CD4-positive, alpha-beta memory T cell (primary cell): Measurements from ENCODE around the gene STK11. TPM values are rescaled to one million over a fixed set of nuclear protein-coding genes. Genes with fewer than 3 reads are reported as not detected.

Experiments
- CTCF ChIA-PET: fragments of 350-600 bp; sonication (Branson Sonifier 250); formaldehyde crosslinking; loops from one replicate; lab custom pipeline; 2021; ENCODE audit warnings: inconsistent platforms; ENCODE audit not compliant: partially characterized antibody; lab: Charles Lee
- POLR2A ChIA-PET: fragments of 350-600 bp; sonication (Branson Sonifier 250); formaldehyde crosslinking; loops from one replicate; lab custom pipeline; 2021; ENCODE audit not compliant: partially characterized antibody; lab: Charles Lee
- DNase-seq, 5 donors: peaks; one replicate each; pipeline versions ENCODE4 v3.0.0 to v3.0.0-alpha.2; 2020 to 2022; ENCODE audit warnings: mixed read lengths in 1 of 5
- H3K27ac ChIP-seq: one replicate; pipeline ENCODE4 v1.7.0; 2013; ENCODE audit warnings: low read depth, low read length
- H3K27me3 ChIP-seq: 2 replicates; pipeline ENCODE4 v1.7.0; 2013; ENCODE audit warnings: mild to moderate bottlenecking, low read length, moderate library complexity; ENCODE audit not compliant: insufficient read depth
- H3K36me3 ChIP-seq: 2 replicates; pipeline ENCODE4 v1.7.0; 2013; ENCODE audit warnings: mild to moderate bottlenecking, low read length, moderate library complexity; ENCODE audit not compliant: insufficient read depth
- H3K4me1 ChIP-seq: 2 replicates; pipeline ENCODE4 v1.7.0; 2013; ENCODE audit warnings: mild to moderate bottlenecking, low read length, moderate library complexity; ENCODE audit not compliant: insufficient read depth
- H3K4me3 ChIP-seq, 2 donors: one replicate each; pipeline ENCODE4 v1.7.0; 2013; ENCODE audit warnings: low read length in 2 of 2, mild to moderate bottlenecking in 1 of 2
- H3K9me3 ChIP-seq, 2 donors: one replicate each; pipeline ENCODE4 v1.7.0; 2013; ENCODE audit warnings: low read length in 2 of 2, control low read depth in 1 of 2; ENCODE audit not compliant: control insufficient read depth in 1 of 2
- H3K27ac Mint-ChIP-seq, 7 donors: one replicate each; pipeline ENCODE4 v1.8.0; 2020 to 2021; ENCODE audit warnings: mixed read lengths in 7 of 7, mild to moderate bottlenecking in 6 of 7, inconsistent platforms in 3 of 7, moderate library complexity in 3 of 7
- H3K27me3 Mint-ChIP-seq, 2 donors: one replicate each; pipeline ENCODE4 v1.8.0; 2020 to 2021; ENCODE audit warnings: mixed read lengths in 2 of 2
- H3K36me3 Mint-ChIP-seq, 2 donors: one replicate each; pipeline ENCODE4 v1.8.0; 2020 to 2021; ENCODE audit warnings: mixed read lengths in 2 of 2, inconsistent platforms in 1 of 2, mild to moderate bottlenecking in 1 of 2
- H3K4me1 Mint-ChIP-seq, 4 donors: one replicate each; pipeline ENCODE4 v1.8.0; 2020 to 2021; ENCODE audit warnings: mixed read lengths in 4 of 4, mild to moderate bottlenecking in 1 of 4
- H3K4me3 Mint-ChIP-seq, 8 donors: one replicate each; pipeline ENCODE4 v1.8.0; 2020 to 2021; ENCODE audit warnings: mixed read lengths in 8 of 8, mild to moderate bottlenecking in 7 of 8, moderate library complexity in 6 of 8, inconsistent platforms in 3 of 8
- H3K9me3 Mint-ChIP-seq, 8 donors: one replicate each; pipeline ENCODE4 v1.8.0; 2020 to 2021; ENCODE audit warnings: mixed read lengths in 8 of 8, mild to moderate bottlenecking in 5 of 8, inconsistent platforms in 3 of 8, moderate library complexity in 1 of 8
- intact Hi-C: fragments of 100-400 bp; cut with micrococcal nuclease; formaldehyde crosslinking; loops from one replicate; pipeline ENCODE4 v1.15.1; 2023
- polyA plus RNA-seq, 2 donors: library from polyadenylated mRNA; unstranded; fragments of 300-500 nt; fragmentation: Illumina TruSeq; gene quantifications; one replicate each; pipeline ENCODE4 v1.2.3, GENCODE V29; 2021
- total RNA-seq, 2 experiments: library from RNA; stranded (reverse); gene quantifications; one replicate each; pipeline ENCODE4 v1.2.3, GENCODE V29; 2021

Gene STK11
- total and polyA plus RNA-seq, 4 experiments from 2014 or later = 11.0 to 114 (median 77.6) TPM

DNA sequence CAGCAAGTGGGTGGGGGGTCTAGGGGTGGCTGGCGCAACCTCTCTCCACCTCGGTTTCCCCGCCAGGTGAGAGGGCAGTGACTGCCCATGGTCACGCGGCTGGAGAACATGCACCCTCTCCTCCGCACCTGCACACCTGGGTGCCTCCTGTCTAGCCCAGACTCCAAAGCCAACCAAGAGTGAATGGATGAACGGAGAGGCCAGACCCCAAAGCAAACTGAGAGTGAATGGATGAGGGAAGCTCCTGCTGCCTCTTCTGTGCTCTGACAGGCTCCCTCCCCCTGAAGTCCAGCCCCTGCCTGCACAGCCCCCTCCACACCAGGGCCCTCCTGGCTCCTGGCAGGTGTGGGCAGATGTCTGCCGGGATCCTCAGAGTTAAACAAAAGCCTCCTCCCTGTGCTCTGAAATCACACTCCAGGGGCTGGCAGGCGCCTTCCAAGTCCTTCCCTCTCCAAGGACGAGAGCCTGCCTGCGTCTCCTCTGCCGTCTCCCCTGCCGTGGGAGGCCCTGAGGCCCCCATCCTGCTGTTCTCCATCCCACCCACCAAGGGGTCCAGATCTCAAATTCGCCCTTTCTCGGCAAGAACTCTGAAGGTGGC, 33.7 kb upstream of the STK11 start:
- DNase-seq = no peak
- no peaks in the 10 kb centered on the region for H3K27me3 ChIP-seq
- H3K9me3 Mint-ChIP-seq = peaks cover 0 to 3% (median 0%) of the 10 kb centered on the region in 8 donors
- POLR2A ChIA-PET = interaction anchor here (1.0 kb wide), 1 partner anchor 59 kb away, joined by 3 read pairs; no protein-coding TSS in a partner anchor
- H3K4me1 Mint-ChIP-seq = peaks cover 18 to 40% (median 27%) of the 10 kb centered on the region in 4 donors
- H3K4me3 Mint-ChIP-seq = peak overlapping the region; percentile 61 to 90 (median 76)
- intact Hi-C loops = loop anchor here (5.0 kb wide), 1 partner anchor 70 kb away; the partner anchor contains the start of gene GPX4
- no peaks in the 10 kb centered on the region for H3K36me3 ChIP-seq
- no peak overlapping the region for H3K4me3 ChIP-seq
- H3K9me3 ChIP-seq = no peaks in the 10 kb centered on the region
- peak overlapping the region in 6 of 7 donors; percentile 42 to 97 (median 82) for H3K27ac Mint-ChIP-seq
- H3K36me3 Mint-ChIP-seq = peaks cover 10 to 16% of the 10 kb centered on the region in 2 donors
- no peak overlapping the region for H3K27ac ChIP-seq
- CTCF ChIA-PET = no interaction called here
- no peaks in the 10 kb centered on the region for H3K27me3 Mint-ChIP-seq
- peaks cover 42% of the 10 kb centered on the region for H3K4me1 ChIP-seq

GRCh38 chr19:1172353-1173158, 33.0 kb upstream of the STK11 start:
- peak overlapping the region; percentile 87 to 93 (median 90) for H3K4me3 Mint-ChIP-seq
- intact Hi-C loops = loop anchor here (5.0 kb wide), 1 partner anchor 70 kb away; the partner anchor contains the start of gene GPX4
- DNase-seq = no peak

GRCh38 chr19:1173159-1173844, 32.3 kb upstream of the STK11 start:
- H3K27me3 ChIP-seq = no peaks in the 10 kb centered on the region
- H3K9me3 ChIP-seq = no peaks in the 10 kb centered on the region
- H3K27ac Mint-ChIP-seq = peak overlapping the region; percentile 79 to 97 (median 94)
- ChIA-PET CTCF (no interaction called here), POLR2A (interaction anchor here (1.1 to 2.8 kb wide), 9 partner anchors 10 to 145 kb away, joined by 3 to 26 read pairs (median 6); partner anchors contain the start of genes ARHGAP45, CIRBP and GPX4)
- intact Hi-C loops = loop anchor here (5.0 kb wide), 1 partner anchor 71 kb away; the partner anchor contains the start of gene GPX4
- peaks cover 18 to 40% (median 27%) of the 10 kb centered on the region in 4 donors for H3K4me1 Mint-ChIP-seq
- no peaks in the 10 kb centered on the region for H3K36me3 ChIP-seq
- peak overlapping the region; percentile 65 for H3K27ac ChIP-seq
- H3K36me3 Mint-ChIP-seq = peaks cover 10 to 16% of the 10 kb centered on the region in 2 donors
- H3K4me3 Mint-ChIP-seq = peak overlapping the region; percentile 87 to 93 (median 90)
- peaks cover 42% of the 10 kb centered on the region for H3K4me1 ChIP-seq
- peak overlapping the region; percentile 42 to 73 for H3K4me3 ChIP-seq
- peaks cover 0 to 3% (median 0%) of the 10 kb centered on the region in 8 donors for H3K9me3 Mint-ChIP-seq
- H3K27me3 Mint-ChIP-seq = no peaks in the 10 kb centered on the region
- DNase-seq = no peak

More at GRCh38 chr19:1172353-1173158, 33.0 kb upstream of the STK11 start:
- ChIA-PET POLR2A (interaction anchor here (1.0 kb wide), 1 partner anchor 59 kb away, joined by 3 read pairs; no protein-coding TSS in a partner anchor), CTCF (no interaction called here)
- no peaks in the 10 kb centered on the region for H3K27me3 ChIP-seq
- H3K27ac ChIP-seq = peak overlapping the region; percentile 65
- peaks cover 18 to 40% (median 27%) of the 10 kb centered on the region in 4 donors for H3K4me1 Mint-ChIP-seq
- H3K9me3 ChIP-seq = no peaks in the 10 kb centered on the region
- no peaks in the 10 kb centered on the region for H3K36me3 ChIP-seq
- peaks cover 10 to 16% of the 10 kb centered on the region in 2 donors for H3K36me3 Mint-ChIP-seq
- H3K27ac Mint-ChIP-seq = peak overlapping the region; percentile 63 to 97 (median 79)
- peaks cover 0 to 3% (median 0%) of the 10 kb centered on the region in 8 donors for H3K9me3 Mint-ChIP-seq
- peaks cover 42% of the 10 kb centered on the region for H3K4me1 ChIP-seq
- no peaks in the 10 kb centered on the region for H3K27me3 Mint-ChIP-seq
- H3K4me3 ChIP-seq = peak overlapping the region in 1 of 2 donors; percentile 73

- H3K4me1 ChIP-seq = peaks cover 42% of the 10 kb centered on the region
- H3K27me3 ChIP-seq = no peaks in the 10 kb centered on the region
- Mint-ChIP-seq H3K27me3 (no peaks in the 10 kb centered on the region), H3K27ac (peak within 1 kb of the TSS; percentile 87 to 97 (median 94)), H3K4me3 (peak within 1 kb of the TSS; percentile 89 to 93 (median 90)), H3K4me1 (peaks cover 16 to 37% (median 27%) of the 10 kb centered on the region in 4 donors), H3K9me3 (peaks cover 0 to 3% (median 0%) of the 10 kb centered on the region in 8 donors), H3K36me3 (peaks cover 10 to 14% of the 10 kb centered on the region in 2 donors)
- DNase-seq = peak; percentile 81 to 90 (median 87)
- no peaks in the 10 kb centered on the region for H3K9me3 ChIP-seq
- peak within 1 kb of the TSS; percentile 42 to 73 for H3K4me3 ChIP-seq
- ChIA-PET POLR2A (interaction anchor here (1.0 to 2.8 kb wide), 11 partner anchors 11 to 146 kb away, joined by 3 to 26 read pairs (median 5); partner anchors contain the start of genes ARHGAP45, CIRBP and GPX4), CTCF (no interaction called here)
- intact Hi-C loops = loop anchor here (2.0 to 5.0 kb wide), 2 partner anchors 41 to 72 kb away; partner anchors contain the start of gene GPX4
- no peaks in the 10 kb centered on the region for H3K36me3 ChIP-seq
- peak within 1 kb of the TSS; percentile 65 for H3K27ac ChIP-seq
These were observed 31.5 kb upstream of the STK11 start, which contains the start of gene SBNO2 for GRCh38 chr19:1173845-1174809. SBNO2 (minus strand) TSS chr19:1174268; CDS start chr19:1154276, 19,992 bp downstream.

GRCh38 chr19:1177322-1178114, 28.1 kb upstream of the STK11 start:
- H3K27ac ChIP-seq = no peak overlapping the region
- H3K4me3 ChIP-seq = no peak overlapping the region
- CTCF ChIA-PET = interaction anchor here (1.1 to 2.0 kb wide), 2 partner anchors 49 to 64 kb away, joined by 3 to 5 read pairs; no protein-coding TSS in a partner anchor
- H3K4me1 ChIP-seq = peaks cover 24% of the 10 kb centered on the region
- POLR2A ChIA-PET = interaction anchor here (3.2 kb wide), 1 partner anchor 46 kb away, joined by 8 read pairs; no protein-coding TSS in a partner anchor
- H3K27me3 Mint-ChIP-seq = no peaks in the 10 kb centered on the region
- H3K36me3 ChIP-seq = no peaks in the 10 kb centered on the region
- H3K4me1 Mint-ChIP-seq = peaks cover 8 to 23% (median 14%) of the 10 kb centered on the region in 4 donors
- peaks cover 0 to 2% (median 0%) of the 10 kb centered on the region in 8 donors for H3K9me3 Mint-ChIP-seq
- no peak for DNase-seq
- H3K4me3 Mint-ChIP-seq = no peak overlapping the region
- intact Hi-C loops = no loop called here
- peak overlapping the region in 1 of 7 donors; percentile 22 for H3K27ac Mint-ChIP-seq
- H3K27me3 ChIP-seq = no peaks in the 10 kb centered on the region
- no peaks in the 10 kb centered on the region for H3K9me3 ChIP-seq
- H3K36me3 Mint-ChIP-seq = peaks cover 0 to 2% of the 10 kb centered on the region in 2 donors
